Measurements from ENCODE around the gene LCE2D.

- TF ChIP-seq CTCF (IDR thresholded peaks at IDR 0.05 in 4 of 5, conservative IDR thresholded peaks at IDR 0.05 in 1 of 5), result no peak
- TF ChIP-seq POLR2A (IDR thresholded peaks at IDR 0.05), result no peak
Measured at GRCh38 chr1:152623203-152623844, 39.9 kb upstream of the LCE2D start.
